GM23338 (cell line): ENCODE results near the gene S1PR1. TPM values are rescaled to one million over a fixed set of nuclear protein-coding genes. Genes with fewer than 3 reads are reported as not detected.

ENCODE experiments used
- ATAC-seq: fragments of 200-7000 bp; cut with Tn5 transposase; 3 replicates; pipeline ENCODE4 v1.9.1; 2020
- DNase-seq: peaks from one replicate; pipeline ENCODE4 v3.0.0-alpha.2; 2015; ENCODE audit warnings: low spot score
- H2AFZ ChIP-seq: fragments of 200-600 bp; sonication (generic); 2 replicates; pipeline ENCODE4 v1.8.0; 2016; ENCODE audit warnings: antibody characterized with exemption, mild to moderate bottlenecking, moderate library complexity
- H3F3A ChIP-seq: fragments of 200-600 bp; sonication (generic); replicated peaks from 2 replicates; pipeline ENCODE4 v1.8.0; 2017; ENCODE audit warnings: antibody characterized with exemption, mixed run types, low read depth
- H3K27ac ChIP-seq: fragments of 200-600 bp; sonication (generic); 2 replicates; pipeline ENCODE4 v1.6.1; 2016; ENCODE audit warnings: low read depth
- H3K27me3 ChIP-seq: fragments of 200-600 bp; sonication (generic); 2 replicates; pipeline ENCODE4 v1.8.0; 2016; ENCODE audit warnings: mild to moderate bottlenecking, mixed run types, moderate library complexity; ENCODE audit not compliant: insufficient read depth
- H3K36me3 ChIP-seq: fragments of 200-600 bp; sonication (generic); 2 replicates; pipeline ENCODE4 v1.8.0; 2016; ENCODE audit warnings: mild to moderate bottlenecking; ENCODE audit not compliant: insufficient read depth
- H3K4me1 ChIP-seq: fragments of 200-600 bp; sonication (generic); 2 replicates; pipeline ENCODE4 v1.8.0; 2016; ENCODE audit warnings: mild to moderate bottlenecking, moderate library complexity; ENCODE audit not compliant: insufficient read depth
- H3K4me2 ChIP-seq: fragments of 200-600 bp; sonication (generic); 2 replicates; pipeline ENCODE4 v1.7.1; 2017; ENCODE audit warnings: mixed run types
- H3K4me3 ChIP-seq: fragments of 200-600 bp; sonication (generic); 2 replicates; pipeline ENCODE4 v1.6.1; 2016; ENCODE audit warnings: mixed run types
- H3K79me2 ChIP-seq: fragments of 200-600 bp; sonication (generic); replicated peaks from 2 replicates; pipeline ENCODE4 v1.8.0; 2017; ENCODE audit warnings: mild to moderate bottlenecking; ENCODE audit not compliant: insufficient read depth
- H3K9me2 ChIP-seq: fragments of 200-600 bp; sonication (generic); 2 replicates; pipeline ENCODE4 v1.8.0; 2017; ENCODE audit not compliant: insufficient read depth
- H4K20me1 ChIP-seq: fragments of 200-600 bp; sonication (generic); replicated peaks from 2 replicates; pipeline ENCODE4 v1.8.0; 2017; ENCODE audit warnings: mild to moderate bottlenecking; ENCODE audit not compliant: insufficient read depth
- H3K27ac Mint-ChIP-seq: 2 replicates; pipeline ENCODE4 v1.8.0; 2020; ENCODE audit warnings: inconsistent platforms, mild to moderate bottlenecking, moderate library complexity, mixed read lengths
- H3K27me3 Mint-ChIP-seq: 3 replicates; pipeline ENCODE4 v1.8.0; 2022; ENCODE audit warnings: low read depth, mild to moderate bottlenecking, moderate library complexity, mixed read lengths, inconsistent platforms; ENCODE audit not compliant: insufficient read depth, poor library complexity
- H3K36me3 Mint-ChIP-seq: 3 replicates; pipeline ENCODE4 v1.8.0; 2021; ENCODE audit warnings: low read depth, mild to moderate bottlenecking, inconsistent platforms, moderate library complexity, mixed read lengths
- H3K4me1 Mint-ChIP-seq: 3 replicates; pipeline ENCODE4 v1.8.0; 2020; ENCODE audit warnings: mild to moderate bottlenecking, inconsistent platforms, mixed read lengths
- H3K4me3 Mint-ChIP-seq: 3 replicates; pipeline ENCODE4 v1.8.0; 2021; ENCODE audit warnings: moderate library complexity, mild to moderate bottlenecking, inconsistent platforms, mixed read lengths
- H3K9me3 Mint-ChIP-seq: 3 replicates; pipeline ENCODE4 v1.8.0; 2020; ENCODE audit warnings: moderate library complexity, mild to moderate bottlenecking, inconsistent platforms, mixed read lengths
- CREB1 ChIP-seq: fragments of 250-450 bp; sonication (Bioruptor Pico); IDR thresholded peaks from 2 replicates; pipeline ENCODE4 v1.5.0; 2020; ENCODE audit warnings: low read depth, mild to moderate bottlenecking, moderate library complexity
- CTCF ChIP-seq, 2 experiments: fragments of 200-600 bp in 1 of 2; sonication (generic) in 1 of 2; conservative IDR thresholded peaks; 2 replicates each; pipeline versions ENCODE4 v1.5.1 to v1.6.1; 2016 to 2017; ENCODE audit warnings: antibody characterized with exemption in 2 of 2, low read depth in 2 of 2, mild to moderate bottlenecking in 2 of 2, moderate library complexity in 1 of 2
- EZH2phosphoT487 ChIP-seq: fragments of 200-600 bp; sonication (generic); IDR thresholded peaks from one replicate; pipeline ENCODE4 v1.8.1; 2018; ENCODE audit warnings: antibody characterized with exemption; ENCODE audit not compliant: unreplicated experiment
- JUNB ChIP-seq: IDR thresholded peaks from one replicate; pipeline ENCODE4 v1.6.1; 2016; ENCODE audit warnings: antibody characterized with exemption; ENCODE audit not compliant: unreplicated experiment
- STAT1 ChIP-seq: IDR thresholded peaks from one replicate; pipeline ENCODE4 v1.6.1; 2016; ENCODE audit warnings: antibody characterized with exemption; ENCODE audit not compliant: unreplicated experiment
- ZNF331 ChIP-seq: fragments of 250-450 bp; sonication (Bioruptor Pico); IDR thresholded peaks from 2 replicates; pipeline ENCODE4 v1.5.0; 2020; ENCODE audit warnings: low read depth, mild to moderate bottlenecking, moderate library complexity
- polyA plus RNA-seq: library from polyadenylated mRNA; unstranded; fragments of >200 nt; fragmentation: Nextera tagmentation; extraction: Ambion mirVana; gene quantifications from 2 replicates; pipeline ENCODE4 v1.2.1, GENCODE V29; 2016
- total RNA-seq: library from RNA; depleted of rRNA; stranded (reverse); fragments of >200 nt; shearing (Covaris generic); gene quantifications from 2 replicates; pipeline ENCODE4 v1.2.3, GENCODE V29; 2014
- TF ChIP-seq, protein P1 (sequence below): IDR thresholded peaks from 2 replicates; pipeline ENCODE4 v1.6.1; 2016; ENCODE audit warnings: antibody characterized with exemption
- TF ChIP-seq, protein P2 (sequence below): fragments of 250-450 bp; sonication (Bioruptor Pico); IDR thresholded peaks from 2 replicates; pipeline ENCODE4 v1.5.0; 2020; ENCODE audit warnings: mild to moderate bottlenecking, moderate library complexity
- TF ChIP-seq, protein P3 (sequence below): IDR thresholded peaks from one replicate; pipeline ENCODE4 v1.6.1; 2018; ENCODE audit warnings: antibody characterized with exemption; ENCODE audit not compliant: unreplicated experiment

S1PR1 gene
- total and polyA plus RNA-seq, 2 experiments from 2014 or later = 2.6 to 4.1 TPM

DNA sequence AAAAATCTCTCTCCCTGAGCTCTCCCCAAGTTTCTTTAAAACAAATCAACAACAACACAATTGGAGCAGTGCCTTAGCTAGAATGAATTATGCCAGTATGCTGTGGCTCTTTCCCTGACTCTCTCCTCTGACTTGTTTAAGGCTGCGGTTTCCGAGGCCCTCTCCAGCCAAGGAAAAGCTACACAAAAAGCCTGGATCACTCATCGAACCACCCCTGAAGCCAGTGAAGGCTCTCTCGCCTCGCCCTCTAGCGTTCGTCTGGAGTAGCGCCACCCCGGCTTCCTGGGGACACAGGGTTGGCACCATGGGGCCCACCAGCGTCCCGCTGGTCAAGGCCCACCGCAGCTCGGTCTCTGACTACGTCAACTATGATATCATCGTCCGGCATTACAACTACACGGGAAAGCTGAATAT, 1.9 kb downstream of the S1PR1 start:
- Histone ChIP-seq H3K4me1 (peaks cover 20% of the 10 kb centered on the region), H4K20me1 (no peaks in the 10 kb centered on the region; the same call in 1 of the 2 replicates), H3F3A (peaks cover 4% of the 10 kb centered on the region; the same call in 1 of the 2 replicates), H3K27ac (no peak overlapping the region), H3K4me2 (peak overlapping the region; percentile 90), H2AFZ (no peak overlapping the region), H3K9me2 (no peaks in the 10 kb centered on the region), H3K4me3 (peak overlapping the region; percentile 97), H3K27me3 (peaks cover 47% of the 10 kb centered on the region), H3K36me3 (no peaks in the 10 kb centered on the region), H3K79me2 (no peaks in the 10 kb centered on the region)
- peaks cover 9% of the 10 kb centered on the region for H3K36me3 Mint-ChIP-seq
- peaks cover 18% of the 10 kb centered on the region for H3K4me1 Mint-ChIP-seq
- DNase-seq = peak; percentile 93
- peak overlapping the region; percentile 84 for H3K4me3 Mint-ChIP-seq
- peak; percentile 57 for ATAC-seq
- TF ChIP-seq, protein P1, sequence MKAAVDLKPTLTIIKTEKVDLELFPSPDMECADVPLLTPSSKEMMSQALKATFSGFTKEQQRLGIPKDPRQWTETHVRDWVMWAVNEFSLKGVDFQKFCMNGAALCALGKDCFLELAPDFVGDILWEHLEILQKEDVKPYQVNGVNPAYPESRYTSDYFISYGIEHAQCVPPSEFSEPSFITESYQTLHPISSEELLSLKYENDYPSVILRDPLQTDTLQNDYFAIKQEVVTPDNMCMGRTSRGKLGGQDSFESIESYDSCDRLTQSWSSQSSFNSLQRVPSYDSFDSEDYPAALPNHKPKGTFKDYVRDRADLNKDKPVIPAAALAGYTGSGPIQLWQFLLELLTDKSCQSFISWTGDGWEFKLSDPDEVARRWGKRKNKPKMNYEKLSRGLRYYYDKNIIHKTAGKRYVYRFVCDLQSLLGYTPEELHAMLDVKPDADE = no peak
- TF ChIP-seq JUNB = no peak
- TF ChIP-seq, protein P2, sequence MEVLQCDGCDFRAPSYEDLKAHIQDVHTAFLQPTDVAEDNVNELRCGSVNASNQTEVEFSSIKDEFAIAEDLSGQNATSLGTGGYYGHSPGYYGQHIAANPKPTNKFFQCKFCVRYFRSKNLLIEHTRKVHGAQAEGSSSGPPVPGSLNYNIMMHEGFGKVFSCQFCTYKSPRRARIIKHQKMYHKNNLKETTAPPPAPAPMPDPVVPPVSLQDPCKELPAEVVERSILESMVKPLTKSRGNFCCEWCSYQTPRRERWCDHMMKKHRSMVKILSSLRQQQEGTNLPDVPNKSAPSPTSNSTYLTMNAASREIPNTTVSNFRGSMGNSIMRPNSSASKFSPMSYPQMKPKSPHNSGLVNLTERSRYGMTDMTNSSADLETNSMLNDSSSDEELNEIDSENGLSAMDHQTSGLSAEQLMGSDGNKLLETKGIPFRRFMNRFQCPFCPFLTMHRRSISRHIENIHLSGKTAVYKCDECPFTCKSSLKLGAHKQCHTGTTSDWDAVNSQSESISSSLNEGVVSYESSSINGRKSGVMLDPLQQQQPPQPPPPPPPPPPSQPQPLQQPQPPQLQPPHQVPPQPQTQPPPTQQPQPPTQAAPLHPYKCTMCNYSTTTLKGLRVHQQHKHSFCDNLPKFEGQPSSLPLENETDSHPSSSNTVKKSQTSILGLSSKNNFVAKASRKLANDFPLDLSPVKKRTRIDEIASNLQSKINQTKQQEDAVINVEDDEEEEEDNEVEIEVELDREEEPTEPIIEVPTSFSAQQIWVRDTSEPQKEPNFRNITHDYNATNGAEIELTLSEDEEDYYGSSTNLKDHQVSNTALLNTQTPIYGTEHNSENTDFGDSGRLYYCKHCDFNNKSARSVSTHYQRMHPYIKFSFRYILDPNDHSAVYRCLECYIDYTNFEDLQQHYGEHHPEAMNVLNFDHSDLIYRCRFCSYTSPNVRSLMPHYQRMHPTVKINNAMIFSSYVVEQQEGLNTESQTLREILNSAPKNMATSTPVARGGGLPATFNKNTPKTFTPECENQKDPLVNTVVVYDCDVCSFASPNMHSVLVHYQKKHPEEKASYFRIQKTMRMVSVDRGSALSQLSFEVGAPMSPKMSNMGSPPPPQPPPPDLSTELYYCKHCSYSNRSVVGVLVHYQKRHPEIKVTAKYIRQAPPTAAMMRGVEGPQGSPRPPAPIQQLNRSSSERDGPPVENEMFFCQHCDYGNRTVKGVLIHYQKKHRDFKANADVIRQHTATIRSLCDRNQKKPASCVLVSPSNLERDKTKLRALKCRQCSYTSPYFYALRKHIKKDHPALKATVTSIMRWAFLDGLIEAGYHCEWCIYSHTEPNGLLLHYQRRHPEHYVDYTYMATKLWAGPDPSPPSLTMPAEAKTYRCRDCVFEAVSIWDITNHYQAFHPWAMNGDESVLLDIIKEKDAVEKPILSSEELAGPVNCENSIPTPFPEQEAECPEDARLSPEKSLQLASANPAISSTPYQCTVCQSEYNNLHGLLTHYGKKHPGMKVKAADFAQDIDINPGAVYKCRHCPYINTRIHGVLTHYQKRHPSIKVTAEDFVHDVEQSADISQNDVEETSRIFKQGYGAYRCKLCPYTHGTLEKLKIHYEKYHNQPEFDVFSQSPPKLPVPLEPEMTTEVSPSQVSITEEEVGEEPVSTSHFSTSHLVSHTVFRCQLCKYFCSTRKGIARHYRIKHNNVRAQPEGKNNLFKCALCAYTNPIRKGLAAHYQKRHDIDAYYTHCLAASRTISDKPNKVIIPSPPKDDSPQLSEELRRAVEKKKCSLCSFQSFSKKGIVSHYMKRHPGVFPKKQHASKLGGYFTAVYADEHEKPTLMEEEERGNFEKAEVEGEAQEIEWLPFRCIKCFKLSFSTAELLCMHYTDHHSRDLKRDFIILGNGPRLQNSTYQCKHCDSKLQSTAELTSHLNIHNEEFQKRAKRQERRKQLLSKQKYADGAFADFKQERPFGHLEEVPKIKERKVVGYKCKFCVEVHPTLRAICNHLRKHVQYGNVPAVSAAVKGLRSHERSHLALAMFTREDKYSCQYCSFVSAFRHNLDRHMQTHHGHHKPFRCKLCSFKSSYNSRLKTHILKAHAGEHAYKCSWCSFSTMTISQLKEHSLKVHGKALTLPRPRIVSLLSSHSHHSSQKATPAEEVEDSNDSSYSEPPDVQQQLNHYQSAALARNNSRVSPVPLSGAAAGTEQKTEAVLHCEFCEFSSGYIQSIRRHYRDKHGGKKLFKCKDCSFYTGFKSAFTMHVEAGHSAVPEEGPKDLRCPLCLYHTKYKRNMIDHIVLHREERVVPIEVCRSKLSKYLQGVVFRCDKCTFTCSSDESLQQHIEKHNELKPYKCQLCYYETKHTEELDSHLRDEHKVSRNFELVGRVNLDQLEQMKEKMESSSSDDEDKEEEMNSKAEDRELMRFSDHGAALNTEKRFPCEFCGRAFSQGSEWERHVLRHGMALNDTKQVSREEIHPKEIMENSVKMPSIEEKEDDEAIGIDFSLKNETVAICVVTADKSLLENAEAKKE (CRISPR knock-in tag) = peak; percentile 69; the same call in 1 of the 2 replicates
- no peak for TF ChIP-seq STAT1
- TF ChIP-seq, protein P3, sequence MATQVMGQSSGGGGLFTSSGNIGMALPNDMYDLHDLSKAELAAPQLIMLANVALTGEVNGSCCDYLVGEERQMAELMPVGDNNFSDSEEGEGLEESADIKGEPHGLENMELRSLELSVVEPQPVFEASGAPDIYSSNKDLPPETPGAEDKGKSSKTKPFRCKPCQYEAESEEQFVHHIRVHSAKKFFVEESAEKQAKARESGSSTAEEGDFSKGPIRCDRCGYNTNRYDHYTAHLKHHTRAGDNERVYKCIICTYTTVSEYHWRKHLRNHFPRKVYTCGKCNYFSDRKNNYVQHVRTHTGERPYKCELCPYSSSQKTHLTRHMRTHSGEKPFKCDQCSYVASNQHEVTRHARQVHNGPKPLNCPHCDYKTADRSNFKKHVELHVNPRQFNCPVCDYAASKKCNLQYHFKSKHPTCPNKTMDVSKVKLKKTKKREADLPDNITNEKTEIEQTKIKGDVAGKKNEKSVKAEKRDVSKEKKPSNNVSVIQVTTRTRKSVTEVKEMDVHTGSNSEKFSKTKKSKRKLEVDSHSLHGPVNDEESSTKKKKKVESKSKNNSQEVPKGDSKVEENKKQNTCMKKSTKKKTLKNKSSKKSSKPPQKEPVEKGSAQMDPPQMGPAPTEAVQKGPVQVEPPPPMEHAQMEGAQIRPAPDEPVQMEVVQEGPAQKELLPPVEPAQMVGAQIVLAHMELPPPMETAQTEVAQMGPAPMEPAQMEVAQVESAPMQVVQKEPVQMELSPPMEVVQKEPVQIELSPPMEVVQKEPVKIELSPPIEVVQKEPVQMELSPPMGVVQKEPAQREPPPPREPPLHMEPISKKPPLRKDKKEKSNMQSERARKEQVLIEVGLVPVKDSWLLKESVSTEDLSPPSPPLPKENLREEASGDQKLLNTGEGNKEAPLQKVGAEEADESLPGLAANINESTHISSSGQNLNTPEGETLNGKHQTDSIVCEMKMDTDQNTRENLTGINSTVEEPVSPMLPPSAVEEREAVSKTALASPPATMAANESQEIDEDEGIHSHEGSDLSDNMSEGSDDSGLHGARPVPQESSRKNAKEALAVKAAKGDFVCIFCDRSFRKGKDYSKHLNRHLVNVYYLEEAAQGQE = no peak
- no peak for TF ChIP-seq ZNF331
- peak; percentile 84 to 91 for TF ChIP-seq CTCF (conservative IDR thresholded peaks at IDR 0.05; ENCODE audit: low read depth in 2 of 2)
- TF ChIP-seq CREB1 = 0 out of 2 replicates have a peak, but pooled peaks have one; percentile 25
- no peak for TF ChIP-seq EZH2phosphoT487
- peaks cover 36% of the 10 kb centered on the region for H3K27me3 Mint-ChIP-seq
- H3K9me3 Mint-ChIP-seq = no peaks in the 10 kb centered on the region
- H3K27ac Mint-ChIP-seq = no peak overlapping the region
